Sigmoid colon (tissue), 4 donors: Measurements from ENCODE around the gene C18orf63.

ENCODE experiments used
- CTCF ChIP-seq, 4 experiments: fragments of 450-650 bp in 3 of 4; fragments of 200-600 bp in 1 of 4; IDR thresholded peaks; one replicate each; pipeline ENCODE4 v1.5.1; 2016 to 2019; ENCODE audit warnings: antibody characterized with exemption in 4 of 4, mild to moderate bottlenecking in 3 of 4, moderate library complexity in 2 of 4
- EP300 ChIP-seq, 4 donors: sonication (generic); formaldehyde crosslinking; IDR thresholded peaks; one replicate each; pipeline ENCODE4 v1.6.1; 2017; ENCODE audit warnings: antibody characterized with exemption in 4 of 4
- POLR2A ChIP-seq, 2 donors: fragments of 450-650 bp; IDR thresholded peaks; one replicate each; pipeline ENCODE4 v1.6.1; 2016; ENCODE audit warnings: antibody characterized with exemption in 2 of 2, mild to moderate bottlenecking in 2 of 2, moderate library complexity in 2 of 2
- POLR2AphosphoS5 ChIP-seq, 4 donors: sonication (generic); formaldehyde crosslinking; IDR thresholded peaks; one replicate each; pipeline ENCODE4 v1.6.1; 2017; ENCODE audit warnings: antibody characterized with exemption in 4 of 4

DNA sequence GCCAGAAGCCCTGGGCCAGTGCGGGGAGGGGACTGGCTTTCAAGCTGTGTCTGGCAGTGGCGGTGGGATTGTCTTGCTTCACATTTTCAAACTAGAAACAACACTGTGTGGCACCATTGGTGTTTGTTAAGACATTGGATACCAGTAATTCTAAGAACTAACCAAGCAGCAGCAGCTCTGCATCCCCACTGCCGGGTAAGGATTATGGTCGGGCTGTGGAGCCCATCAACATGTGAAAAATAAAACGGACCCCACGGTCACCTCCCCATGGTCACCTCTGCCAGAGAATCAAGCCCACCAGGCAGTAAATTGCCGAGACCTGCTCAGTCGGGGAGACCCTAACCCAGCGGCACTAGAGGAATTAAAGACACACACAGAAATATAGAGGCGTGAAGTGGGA is 65.3 kb downstream of the C18orf63 start:
- TF ChIP-seq CTCF (IDR thresholded peaks at IDR 0.05) (no peak), POLR2A (IDR thresholded peaks at IDR 0.05) (no peak), EP300 (IDR thresholded peaks at IDR 0.05) (no peak), POLR2AphosphoS5 (IDR thresholded peaks at IDR 0.05) (no peak)
